NCI-H1694 (cell line): ENCODE data around the gene IRF6.
A peak's percentile ranks its signal among the peaks of the same experiment; 100 is the strongest.
"Not testable (repeated sequence)": the region's sequence is repeated elsewhere in the genome, so short reads cannot be mapped to it uniquely, and the experiment has no call there.

Experiments used
- DNase-seq: peaks from one replicate; lab custom pipeline; 2025; lab: John Stamatoyannopoulos, UW

Gene IRF6

DNA sequence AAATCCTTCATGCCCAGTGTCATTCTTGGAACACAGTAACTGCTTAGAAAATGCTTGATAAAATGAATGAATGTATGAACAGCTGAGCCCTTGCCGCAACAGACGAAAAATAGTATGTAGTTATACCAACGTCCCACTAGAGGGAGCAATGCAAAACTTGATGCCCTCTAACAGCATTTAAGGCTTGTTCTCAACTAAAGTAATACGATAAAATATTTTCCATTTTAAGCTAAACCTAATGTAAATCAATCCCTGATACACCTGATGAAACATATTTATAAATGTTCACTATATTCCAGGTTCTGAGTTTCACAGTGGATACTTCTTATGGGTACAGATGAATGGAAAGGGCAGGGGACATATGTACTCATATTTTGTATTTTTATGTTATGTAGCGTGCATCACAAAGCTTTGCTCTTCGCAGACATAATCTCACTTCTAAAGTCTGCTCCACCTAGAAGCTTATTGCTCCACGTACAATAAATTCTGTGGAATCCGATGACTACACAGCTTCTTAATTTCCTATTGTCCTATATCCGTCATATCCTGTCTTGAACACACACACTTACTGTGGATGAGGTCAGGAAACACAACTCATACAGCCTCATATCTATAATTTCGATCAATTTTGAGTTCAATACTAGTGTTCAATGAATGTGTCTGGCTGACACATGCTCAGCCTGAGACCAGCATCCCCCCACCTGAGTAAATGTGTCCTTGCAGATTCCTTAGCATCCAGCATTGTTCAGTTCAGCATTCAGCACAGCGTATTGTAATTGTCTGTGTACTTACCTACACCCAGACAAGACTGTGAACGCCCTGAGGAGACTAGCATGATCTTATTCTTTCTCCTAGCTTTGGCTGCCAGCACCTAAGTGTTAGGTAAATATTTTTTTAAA lies 17.4 kb upstream of the IRF6 start:
- peak; percentile 63 for DNase-seq

GRCh38 chr1:209822706-209823105 lies 16.8 kb upstream of the IRF6 start:
- DNase-seq = no peak

DNA sequence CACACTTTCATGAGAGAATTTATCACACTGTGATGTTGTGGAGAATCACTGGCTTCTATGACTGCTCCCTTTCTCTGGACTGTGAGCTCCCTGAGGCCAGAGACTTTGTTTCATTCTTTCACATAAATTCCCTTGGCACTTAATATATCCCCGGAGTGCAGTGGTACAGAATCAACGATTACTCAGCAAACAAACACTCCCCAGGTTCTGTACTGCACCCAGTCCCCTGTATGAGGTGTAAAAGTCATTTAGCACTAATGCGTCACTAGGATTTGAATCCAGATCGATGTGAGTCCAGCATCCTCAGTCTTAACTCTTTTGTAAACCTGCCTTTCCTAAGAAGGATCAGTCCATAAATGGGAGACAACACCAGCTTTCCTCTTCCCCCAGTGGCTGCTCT lies 15.0 kb upstream of the IRF6 start:
- no peak for DNase-seq

- DNase-seq = no peak
Measured at GRCh38 chr1:209819058-209819457, 13.1 kb upstream of the IRF6 start.

DNA sequence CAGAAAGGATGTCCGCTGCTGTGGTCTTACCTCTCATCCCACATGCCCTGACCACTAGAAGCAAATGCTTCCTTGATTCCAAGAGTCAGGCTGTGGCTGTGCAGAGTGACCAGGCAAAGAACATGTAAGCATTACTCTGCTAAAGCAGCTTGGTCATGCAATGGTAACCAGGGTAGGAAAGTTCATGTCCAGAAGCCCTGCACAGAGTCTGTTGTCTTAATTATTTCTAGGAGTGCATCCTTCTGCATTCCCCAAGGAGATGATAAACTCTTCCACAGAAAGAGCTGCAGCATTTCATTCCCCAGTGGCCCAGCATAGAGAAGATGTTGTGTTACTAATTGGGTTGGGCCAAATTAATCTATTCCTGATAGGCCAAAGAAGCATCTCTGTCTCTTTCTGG lies 11.7 kb upstream of the IRF6 start:
- no peak for DNase-seq

DNA sequence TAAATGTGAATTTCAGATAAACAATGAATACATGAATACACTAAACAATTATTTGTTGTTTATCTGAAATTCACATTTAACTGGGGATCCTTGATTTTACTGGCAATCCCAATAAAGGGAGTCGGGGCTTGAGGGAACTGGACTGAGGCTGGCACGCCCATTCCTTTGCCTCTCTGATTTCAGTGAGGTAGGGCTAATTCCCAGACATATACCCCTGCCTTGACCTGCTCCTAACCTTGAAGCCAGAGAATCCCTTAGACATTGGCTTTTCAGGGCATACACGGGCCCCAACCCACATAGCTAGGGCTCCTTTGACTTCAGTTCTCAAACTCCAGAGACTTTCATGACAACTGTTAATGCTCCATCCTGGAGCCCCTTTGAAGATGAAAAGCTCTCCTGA lies 11.0 kb upstream of the IRF6 start:
- no peak for DNase-seq

- DNase-seq = peak; percentile 90
Measured at GRCh38 chr1:209815931-209816341, 10.0 kb upstream of the IRF6 start.

GRCh38 chr1:209815490-209815889 lies 9.5 kb upstream of the IRF6 start:
- no peak for DNase-seq

- no peak for DNase-seq
Measured at GRCh38 chr1:209813902-209814301, 8.0 kb upstream of the IRF6 start.

DNA sequence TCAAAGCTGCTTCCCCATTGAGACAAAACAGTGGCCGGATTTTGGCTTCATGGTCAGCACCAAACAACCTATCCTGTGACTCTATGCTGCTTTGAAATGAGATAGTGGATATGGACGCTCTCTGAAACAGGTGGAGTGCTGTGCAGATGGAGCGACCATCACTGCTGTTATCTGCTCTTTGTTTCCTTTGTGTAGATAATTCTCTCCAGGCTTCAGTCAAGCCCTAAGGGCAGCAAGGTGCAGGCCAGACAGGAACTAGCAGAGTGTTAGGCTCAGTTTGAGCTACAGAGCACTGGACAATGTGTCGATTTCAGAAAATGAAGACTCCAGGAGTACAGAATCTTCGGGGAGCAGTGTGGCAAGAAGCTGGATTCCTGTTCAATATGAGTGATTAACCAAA lies 4.8 kb upstream of the IRF6 start:
- no peak for DNase-seq

DNA sequence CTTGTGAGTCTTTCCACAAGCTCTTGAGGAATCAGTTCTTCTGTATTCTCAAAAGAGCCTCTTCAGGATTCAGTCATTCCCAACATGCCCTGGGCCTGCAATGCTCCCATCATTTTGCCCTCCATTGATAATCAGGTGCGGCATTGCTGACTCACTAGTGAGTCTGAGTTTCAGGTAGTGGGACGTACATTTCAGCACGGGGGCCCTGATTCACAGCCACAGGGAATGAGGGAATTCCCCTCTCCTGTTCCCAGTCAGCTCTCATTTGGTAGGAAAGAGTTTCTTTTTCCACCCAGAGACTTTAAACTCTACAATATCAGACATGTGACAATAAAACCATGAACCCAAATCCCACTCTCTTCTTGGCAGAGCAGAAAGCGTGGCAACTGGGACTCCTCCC lies 3.7 kb upstream of the IRF6 start:
- DNase-seq = no peak

DNA sequence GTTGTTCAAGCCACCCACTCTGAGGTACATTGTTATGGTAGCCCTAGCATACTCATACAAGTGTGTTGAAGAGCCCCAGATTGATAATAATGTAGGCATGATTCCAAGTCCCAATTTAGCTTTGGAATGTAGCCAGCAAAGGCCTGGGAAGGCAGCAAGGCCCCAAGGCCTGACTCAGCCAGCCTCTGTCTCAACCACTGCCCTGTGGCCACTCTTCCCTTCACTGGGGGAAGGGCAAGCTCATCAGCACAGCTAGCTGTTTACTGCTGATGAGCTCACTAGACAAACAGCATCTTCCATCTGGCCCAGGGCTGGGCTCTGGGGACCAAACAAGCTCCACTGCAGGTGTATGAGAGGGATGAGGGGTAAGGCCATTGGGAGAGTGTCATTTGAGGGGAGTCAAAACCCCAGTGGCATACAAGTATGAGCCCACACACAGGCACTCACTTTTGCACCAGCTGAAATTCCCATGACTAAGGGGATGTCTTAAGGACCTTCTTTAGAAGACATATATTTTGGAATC lies 2.2 kb upstream of the IRF6 start:
- peak; percentile 46 for DNase-seq

DNA sequence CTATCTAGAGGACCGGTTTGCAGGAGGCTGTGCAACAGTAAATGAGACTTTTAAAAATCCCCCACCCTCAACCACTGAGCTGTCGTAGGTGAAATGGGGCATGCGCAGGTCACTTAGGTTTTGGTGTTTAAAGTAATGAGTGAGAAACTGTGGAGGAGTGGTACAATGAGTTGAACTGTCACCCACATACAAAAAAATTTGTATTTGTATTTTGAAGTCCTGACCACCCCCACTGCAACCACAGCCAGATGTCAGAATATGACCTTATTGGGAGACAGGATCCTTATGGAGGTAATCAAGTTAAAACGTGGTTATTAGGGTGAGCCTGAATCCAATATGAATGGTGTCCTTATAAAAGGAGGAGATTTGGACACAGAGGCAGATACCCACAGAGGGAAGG lies 1.6 kb upstream of the IRF6 start:
- DNase-seq = no peak

DNA sequence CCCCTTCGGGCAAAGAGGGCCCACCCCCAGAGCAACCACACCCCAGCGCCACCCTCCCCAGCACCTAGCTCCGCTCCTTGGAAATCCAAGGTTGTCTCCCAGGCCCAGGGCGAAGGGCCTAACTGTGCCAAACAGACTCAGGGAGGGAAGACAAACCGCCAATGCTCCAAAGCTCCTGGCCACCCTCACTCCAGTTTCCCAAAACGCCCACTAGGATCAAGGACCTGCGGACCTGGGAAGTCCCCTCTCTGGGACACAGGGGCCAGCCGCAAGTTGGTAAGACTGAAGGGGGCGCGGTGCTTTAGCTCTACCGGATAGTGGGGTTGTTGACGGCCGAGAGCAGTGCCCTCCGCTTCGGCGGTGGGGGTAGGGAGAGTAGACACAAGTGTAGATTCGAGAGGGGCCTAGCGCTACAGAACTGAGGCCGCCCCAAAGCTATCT lies 581 bp downstream of the IRF6 start:
- DNase-seq = no peak

GRCh38 chr1:209803568-209803967 lies 2.4 kb downstream of the IRF6 start:
- DNase-seq = no peak

- no peak for DNase-seq
Measured at GRCh38 chr1:209802780-209803152, 3.2 kb downstream of the IRF6 start.

- no peak for DNase-seq
Measured at GRCh38 chr1:209802117-209802779, 3.7 kb downstream of the IRF6 start.

DNA sequence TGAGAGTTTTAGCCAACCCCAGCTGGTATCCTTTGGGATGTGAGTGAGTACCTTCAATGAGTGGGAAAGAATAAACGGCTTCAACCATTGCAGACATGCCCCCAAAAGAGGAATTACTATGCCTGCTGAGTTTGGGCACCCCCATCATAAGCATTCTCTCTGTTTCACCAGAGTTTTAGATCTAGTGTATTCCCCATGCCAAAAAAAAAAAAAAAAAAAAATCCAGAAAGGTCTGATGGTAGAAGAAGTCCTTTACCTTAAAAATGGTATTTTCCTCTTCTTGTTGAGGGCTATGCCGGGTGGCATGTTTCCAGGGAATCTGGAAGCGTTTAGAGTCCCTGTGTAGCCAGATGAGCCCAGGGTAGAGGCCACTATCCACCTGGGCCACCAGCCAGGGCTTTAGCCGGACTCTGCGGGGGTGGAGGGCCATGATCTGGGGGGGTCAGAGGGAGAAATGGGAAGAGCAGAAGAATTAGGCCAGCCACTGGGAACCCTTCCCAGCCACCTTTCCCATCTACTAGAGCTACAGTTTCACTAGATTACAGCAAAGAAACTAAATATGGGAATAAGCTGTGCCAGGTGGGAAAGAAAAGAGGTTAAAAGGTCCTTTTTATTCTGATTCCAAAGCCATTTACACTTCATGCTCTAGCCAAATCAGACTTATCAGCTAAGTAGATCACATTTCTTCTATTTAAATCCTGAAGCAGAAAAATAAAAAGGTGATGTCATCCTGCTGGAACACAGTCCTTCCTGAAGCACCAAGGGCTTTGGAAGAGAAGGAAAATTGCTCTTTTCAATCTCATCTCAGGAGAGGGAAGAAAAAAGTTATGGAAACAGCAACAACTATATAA lies 4.7 kb downstream of the IRF6 start:
- no peak for DNase-seq

DNA sequence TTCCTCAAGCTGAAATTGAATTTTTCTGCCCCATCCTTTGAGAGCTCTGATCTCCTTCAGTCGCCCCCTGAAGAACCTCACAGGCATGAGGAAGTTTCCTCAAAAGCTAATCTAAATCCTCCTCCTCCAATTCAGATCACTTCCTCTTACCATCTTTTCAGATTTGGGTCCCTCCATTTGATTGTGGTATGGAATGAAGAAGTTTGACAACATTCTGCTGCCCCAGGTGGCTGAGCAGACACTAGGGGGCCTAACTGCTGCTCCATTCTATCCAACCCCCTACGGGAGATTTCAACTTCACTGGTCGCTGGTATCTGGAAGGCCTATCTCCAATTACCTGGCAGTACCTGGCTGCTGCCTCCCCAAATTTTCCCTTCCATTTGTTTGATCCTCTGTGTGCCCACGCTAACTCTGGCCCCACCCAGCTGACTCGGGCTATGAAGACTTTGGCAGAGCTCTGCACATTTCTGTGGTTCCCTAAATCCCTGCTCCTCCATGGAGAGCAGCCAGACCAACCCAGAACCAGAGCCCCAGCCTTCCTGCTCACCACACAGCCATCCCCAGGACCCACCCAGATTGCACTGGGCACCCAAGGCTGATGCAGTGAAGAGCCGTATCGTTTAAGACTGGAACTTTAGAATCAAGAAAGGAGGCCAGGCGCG lies 7.8 kb downstream of the IRF6 start:
- DNase-seq = no peak

- DNase-seq = not testable (repeated sequence)
Measured at GRCh38 chr1:209793711-209794110, 12.2 kb downstream of the IRF6 start.

- no peak for DNase-seq
Measured at GRCh38 chr1:209791920-209792319, 14.0 kb downstream of the IRF6 start.
